ENCODE measurements around the gene SAMD4B. TPM values are rescaled to one million over a fixed set of nuclear protein-coding genes. Genes with fewer than 3 reads are reported as not detected.

Gene SAMD4B
- total RNA-seq, 1 donor from 2014 or later, result 123 TPM

DNA sequence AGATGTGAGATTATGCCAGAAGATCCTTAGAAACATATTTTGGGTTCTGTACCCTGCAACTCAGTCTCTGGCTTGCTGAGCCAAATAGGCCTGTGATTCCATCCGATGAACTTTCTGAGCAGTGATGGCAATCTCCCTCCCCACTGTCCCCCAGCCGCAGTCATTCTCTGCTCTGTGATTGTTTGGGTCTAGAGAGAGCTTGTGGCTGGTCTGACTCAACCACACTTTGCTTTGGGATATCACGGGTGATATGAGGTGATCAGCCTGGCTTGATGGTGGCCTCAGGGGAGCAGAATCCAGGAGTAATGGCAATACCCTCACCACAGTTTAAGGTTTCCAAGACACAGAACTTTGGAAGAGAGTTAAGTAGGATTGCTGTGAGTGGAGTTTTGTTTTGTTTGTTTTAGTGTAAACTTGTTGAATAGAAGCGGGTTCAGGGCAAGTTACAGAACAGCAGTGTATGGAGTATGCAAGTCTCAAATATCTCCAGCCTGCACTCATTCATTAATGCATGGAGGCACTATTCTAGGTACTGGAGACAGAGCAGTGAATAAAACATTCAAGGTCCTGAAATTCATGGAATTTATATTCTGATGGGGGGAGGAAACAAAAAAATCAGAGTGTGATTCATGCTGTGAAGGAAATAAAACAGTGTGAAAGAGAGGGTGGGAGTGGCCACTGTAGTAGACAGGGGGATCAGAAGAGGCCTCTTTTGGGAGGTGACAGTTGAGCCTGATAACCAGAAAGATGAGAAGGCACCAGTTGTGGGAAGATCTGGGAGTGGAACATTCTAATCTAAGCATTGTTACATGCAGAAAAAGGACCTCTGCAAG, 5.3 kb downstream of the SAMD4B start:
- Histone ChIP-seq H3K27me3 (ENCODE audit: control insufficient read depth, insufficient read depth, low read length) (no peaks in the 10 kb centered on the region), H3K36me3 (ENCODE audit: control insufficient read depth, insufficient read depth, low read length) (no peaks in the 10 kb centered on the region), H3K4me3 (ENCODE audit: low read depth, low read length) (no peak overlapping the region)
- TF ChIP-seq, protein P1, sequence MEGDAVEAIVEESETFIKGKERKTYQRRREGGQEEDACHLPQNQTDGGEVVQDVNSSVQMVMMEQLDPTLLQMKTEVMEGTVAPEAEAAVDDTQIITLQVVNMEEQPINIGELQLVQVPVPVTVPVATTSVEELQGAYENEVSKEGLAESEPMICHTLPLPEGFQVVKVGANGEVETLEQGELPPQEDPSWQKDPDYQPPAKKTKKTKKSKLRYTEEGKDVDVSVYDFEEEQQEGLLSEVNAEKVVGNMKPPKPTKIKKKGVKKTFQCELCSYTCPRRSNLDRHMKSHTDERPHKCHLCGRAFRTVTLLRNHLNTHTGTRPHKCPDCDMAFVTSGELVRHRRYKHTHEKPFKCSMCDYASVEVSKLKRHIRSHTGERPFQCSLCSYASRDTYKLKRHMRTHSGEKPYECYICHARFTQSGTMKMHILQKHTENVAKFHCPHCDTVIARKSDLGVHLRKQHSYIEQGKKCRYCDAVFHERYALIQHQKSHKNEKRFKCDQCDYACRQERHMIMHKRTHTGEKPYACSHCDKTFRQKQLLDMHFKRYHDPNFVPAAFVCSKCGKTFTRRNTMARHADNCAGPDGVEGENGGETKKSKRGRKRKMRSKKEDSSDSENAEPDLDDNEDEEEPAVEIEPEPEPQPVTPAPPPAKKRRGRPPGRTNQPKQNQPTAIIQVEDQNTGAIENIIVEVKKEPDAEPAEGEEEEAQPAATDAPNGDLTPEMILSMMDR (IDR thresholded peaks at IDR 0.05; ENCODE audit: insufficient read depth, low read length, poor library complexity, severe bottlenecking), result no peak
- DNase-seq (ENCODE audit: low read depth), result no peak

DNA sequence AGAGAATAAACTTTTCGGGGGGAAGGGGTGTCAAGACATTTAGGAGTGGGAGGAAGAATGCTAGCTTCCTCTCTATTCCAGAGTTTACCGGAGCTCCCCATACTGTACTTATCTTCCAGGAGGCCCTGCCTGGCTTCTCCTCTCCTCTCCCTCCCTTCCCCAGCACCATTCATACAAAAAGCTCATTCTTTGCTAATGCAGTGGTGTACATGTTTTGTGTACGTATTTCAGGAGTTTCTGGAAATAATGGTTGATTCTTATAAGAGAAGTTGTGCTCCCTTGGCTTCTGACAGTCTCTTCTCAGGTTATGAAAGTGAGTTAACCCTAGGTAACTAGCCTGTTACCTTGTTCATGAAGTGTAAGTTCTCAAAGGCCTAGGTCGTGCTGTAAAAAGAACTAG, 7.1 kb downstream of the SAMD4B start:
- DNase-seq (ENCODE audit: low read depth), result no peak
- Histone ChIP-seq H3K4me3 (ENCODE audit: low read depth, low read length) (no peak overlapping the region), H3K27me3 (ENCODE audit: control insufficient read depth, insufficient read depth, low read length) (no peaks in the 10 kb centered on the region), H3K36me3 (ENCODE audit: control insufficient read depth, insufficient read depth, low read length) (peaks cover 1% of the 10 kb centered on the region)
- TF ChIP-seq, protein P1 (IDR thresholded peaks at IDR 0.05; ENCODE audit: insufficient read depth, low read length, poor library complexity, severe bottlenecking), result no peak

DNA sequence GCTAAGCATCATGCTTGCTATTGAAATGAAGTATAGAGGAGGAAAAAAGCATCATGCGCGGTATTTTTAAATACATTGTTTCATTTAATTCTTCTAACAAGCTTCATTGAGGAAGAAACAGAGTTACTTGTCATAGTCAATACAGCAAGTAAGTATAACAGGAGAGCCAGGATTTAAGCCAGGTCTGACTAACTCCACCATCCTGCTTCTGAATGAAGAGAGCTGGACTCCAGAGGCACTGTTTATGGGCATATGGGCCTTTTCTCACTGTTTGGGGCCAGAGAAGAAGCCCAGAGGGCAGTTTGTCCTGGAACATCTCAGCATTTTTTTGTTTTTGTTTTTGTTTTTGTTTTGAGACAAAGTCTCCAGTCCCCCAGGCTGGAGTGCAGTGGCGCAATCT, 7.9 kb downstream of the SAMD4B start:
- Histone ChIP-seq H3K36me3 (ENCODE audit: control insufficient read depth, insufficient read depth, low read length) (peaks cover 1% of the 10 kb centered on the region), H3K4me3 (ENCODE audit: low read depth, low read length) (no peak overlapping the region), H3K27me3 (ENCODE audit: control insufficient read depth, insufficient read depth, low read length) (no peaks in the 10 kb centered on the region)
- TF ChIP-seq, protein P1 (IDR thresholded peaks at IDR 0.05; ENCODE audit: insufficient read depth, low read length, poor library complexity, severe bottlenecking), result no peak
- no peak for DNase-seq (ENCODE audit: low read depth)

DNA sequence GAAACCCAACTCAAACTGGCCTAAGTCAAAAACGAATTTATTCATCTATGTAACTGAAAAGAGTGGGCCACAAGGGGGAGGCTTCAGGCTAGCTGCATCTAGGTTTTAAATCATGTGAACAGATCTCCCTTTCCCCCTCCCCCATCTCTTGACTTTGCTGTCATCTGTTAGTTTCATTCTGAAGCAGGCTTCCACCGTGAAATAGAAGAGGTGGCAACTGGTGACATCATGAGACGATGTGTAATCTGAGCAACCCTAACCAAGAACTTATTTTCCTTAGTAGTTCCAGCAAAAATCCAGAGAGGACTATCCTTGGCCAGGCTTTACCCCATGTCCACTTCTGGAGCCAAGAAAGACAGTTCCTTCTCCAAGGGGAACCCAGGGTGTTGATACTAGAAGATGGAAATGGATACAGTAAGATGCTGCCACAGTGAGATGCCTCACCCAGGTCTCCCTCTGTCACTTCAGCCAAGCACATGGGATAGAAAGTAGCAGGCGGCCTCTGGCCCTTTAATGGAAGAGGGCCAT, 9.4 kb downstream of the SAMD4B start:
- TF ChIP-seq, protein P1 (IDR thresholded peaks at IDR 0.05; ENCODE audit: insufficient read depth, low read length, poor library complexity, severe bottlenecking), result no peak
- Histone ChIP-seq H3K36me3 (ENCODE audit: control insufficient read depth, insufficient read depth, low read length) (peaks cover 1% of the 10 kb centered on the region), H3K4me3 (ENCODE audit: low read depth, low read length) (no peak overlapping the region), H3K27me3 (ENCODE audit: control insufficient read depth, insufficient read depth, low read length) (no peaks in the 10 kb centered on the region)
- no peak for DNase-seq (ENCODE audit: low read depth)

DNA sequence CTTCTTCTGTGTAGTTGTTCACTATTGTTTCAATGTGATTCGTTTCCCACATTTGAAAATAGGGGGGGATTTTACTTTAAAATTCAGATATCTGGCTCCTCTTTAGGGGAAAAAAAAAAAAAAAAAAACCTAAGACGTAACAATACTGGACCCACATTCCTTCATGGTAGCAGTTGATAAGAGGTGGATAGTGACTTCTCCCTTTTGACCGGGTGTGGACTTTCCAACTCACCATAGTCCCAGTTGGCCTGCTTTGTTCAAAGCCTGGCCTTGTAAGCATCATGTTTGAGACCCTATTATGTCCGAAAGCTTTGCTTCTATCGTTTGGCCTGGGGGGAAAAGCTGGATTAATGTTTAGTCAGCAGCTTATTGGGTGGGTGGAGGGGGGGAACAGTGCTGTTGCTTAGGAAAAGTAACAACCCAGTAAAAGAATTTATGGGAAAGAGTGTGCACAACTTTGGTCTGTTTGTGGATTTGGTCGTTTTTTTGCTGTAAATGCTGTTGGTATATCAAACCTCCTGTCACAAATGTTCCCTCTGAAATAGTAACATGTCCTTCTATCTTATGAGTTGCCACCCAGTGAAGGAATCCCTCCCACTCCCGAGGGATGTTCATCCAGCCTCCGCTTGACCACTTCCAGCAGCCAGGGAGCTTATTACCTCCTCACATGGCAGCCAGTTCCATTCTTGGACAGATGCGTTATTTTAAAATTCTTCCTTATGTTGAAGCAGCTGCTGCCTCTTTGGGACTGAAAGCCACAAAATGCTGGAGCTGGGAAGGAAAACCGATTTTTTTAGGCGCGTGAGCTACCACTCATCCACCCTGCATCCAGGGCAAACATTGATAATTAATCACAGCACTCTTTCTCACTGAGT, 10.4 kb downstream of the SAMD4B start:
- no peak overlapping the region for H3K4me3 ChIP-seq (ENCODE audit: low read depth, low read length)
- TF ChIP-seq, protein P1 (IDR thresholded peaks at IDR 0.05; ENCODE audit: insufficient read depth, low read length, poor library complexity, severe bottlenecking), result no peak
- no peaks in the 10 kb centered on the region for H3K27me3 ChIP-seq (ENCODE audit: control insufficient read depth, insufficient read depth, low read length)
- peaks cover 1% of the 10 kb centered on the region for H3K36me3 ChIP-seq (ENCODE audit: control insufficient read depth, insufficient read depth, low read length)
- DNase-seq (ENCODE audit: low read depth), result no peak

Data from kidney epithelial cell (primary cell).